Measurements from ENCODE around the gene C14orf132.

GRCh38 chr14:96139879-96140278, 100.7 kb downstream of the C14orf132 start:
- no peak for TF ChIP-seq CTCF (IDR thresholded peaks at IDR 0.05)
- TF ChIP-seq POLR2A (IDR thresholded peaks at IDR 0.05), result no peak

Measured in testis (tissue), 2 donors.